Mammary epithelial cell (primary cell): Measurements from ENCODE around the gene TARDBP.

Experiments used
- EZH2 ChIP-seq: IDR thresholded peaks from 2 replicates; pipeline ENCODE4 v1.6.1; 2012; ENCODE audit warnings: low read length, inconsistent platforms, borderline replicate concordance
- TF ChIP-seq, protein P1 (sequence below), 2 donors: IDR thresholded peaks in 1 of 2; conservative IDR thresholded peaks in 1 of 2; 2 replicates each; pipeline ENCODE4 v1.5.1; 2011 to 2012; ENCODE audit warnings: inconsistent platforms in 2 of 2, low read length in 2 of 2, mild to moderate bottlenecking in 2 of 2, control low read depth in 1 of 2, low read depth in 1 of 2; ENCODE audit not compliant: insufficient read depth in 1 of 2; ENCODE audit errors: extremely low read depth in 1 of 2

- TF ChIP-seq EZH2 = no peak
- TF ChIP-seq, protein P1, sequence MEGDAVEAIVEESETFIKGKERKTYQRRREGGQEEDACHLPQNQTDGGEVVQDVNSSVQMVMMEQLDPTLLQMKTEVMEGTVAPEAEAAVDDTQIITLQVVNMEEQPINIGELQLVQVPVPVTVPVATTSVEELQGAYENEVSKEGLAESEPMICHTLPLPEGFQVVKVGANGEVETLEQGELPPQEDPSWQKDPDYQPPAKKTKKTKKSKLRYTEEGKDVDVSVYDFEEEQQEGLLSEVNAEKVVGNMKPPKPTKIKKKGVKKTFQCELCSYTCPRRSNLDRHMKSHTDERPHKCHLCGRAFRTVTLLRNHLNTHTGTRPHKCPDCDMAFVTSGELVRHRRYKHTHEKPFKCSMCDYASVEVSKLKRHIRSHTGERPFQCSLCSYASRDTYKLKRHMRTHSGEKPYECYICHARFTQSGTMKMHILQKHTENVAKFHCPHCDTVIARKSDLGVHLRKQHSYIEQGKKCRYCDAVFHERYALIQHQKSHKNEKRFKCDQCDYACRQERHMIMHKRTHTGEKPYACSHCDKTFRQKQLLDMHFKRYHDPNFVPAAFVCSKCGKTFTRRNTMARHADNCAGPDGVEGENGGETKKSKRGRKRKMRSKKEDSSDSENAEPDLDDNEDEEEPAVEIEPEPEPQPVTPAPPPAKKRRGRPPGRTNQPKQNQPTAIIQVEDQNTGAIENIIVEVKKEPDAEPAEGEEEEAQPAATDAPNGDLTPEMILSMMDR (conservative IDR thresholded peaks at IDR 0.05 in 1 of 2, IDR thresholded peaks at IDR 0.05 in 1 of 2; ENCODE audit: extremely low read depth in 1 of 2, insufficient read depth in 1 of 2, low read depth in 1 of 2, low read length in 2 of 2) = no peak
Measured at GRCh38 chr1:11013160-11013531, 692 bp downstream of the TARDBP start.
